CMK (cell line): ENCODE results near the gene NEU1.
"Not testable (repeated sequence)": the region's sequence is repeated elsewhere in the genome, so short reads cannot be mapped to it uniquely, and the experiment has no call there.

Experiments used
- DNase-seq: peaks from one replicate; pipeline ENCODE4 v3.0.0-alpha.2; 2010; ENCODE audit warnings: low read depth

Gene NEU1

GRCh38 chr6:31817929-31818511, 44.6 kb downstream of the NEU1 start:
- not testable (repeated sequence) for DNase-seq

GRCh38 chr6:31817133-31817928, 45.3 kb downstream of the NEU1 start:
- DNase-seq = not testable (repeated sequence)

GRCh38 chr6:31815025-31815838, 47.4 kb downstream of the NEU1 start, which contains the start of the genes HSPA1A and HSPA1L:
Gene HSPA1A (plus strand): TSS chr6:31815543. CDS start chr6:31815757, 214 bp downstream.
Gene HSPA1L (minus strand): TSS chr6:31815283. CDS start chr6:31811972, 3,311 bp downstream.
- DNase-seq = no peak

- no peak for DNase-seq
These were observed 48.0 kb downstream of the NEU1 start for GRCh38 chr6:31814677-31815024.

- DNase-seq = no peak
These were observed 49.2 kb downstream of the NEU1 start for GRCh38 chr6:31813465-31813849.

GRCh38 chr6:31811645-31812044, 51.0 kb downstream of the NEU1 start:
- no peak for DNase-seq

DNA sequence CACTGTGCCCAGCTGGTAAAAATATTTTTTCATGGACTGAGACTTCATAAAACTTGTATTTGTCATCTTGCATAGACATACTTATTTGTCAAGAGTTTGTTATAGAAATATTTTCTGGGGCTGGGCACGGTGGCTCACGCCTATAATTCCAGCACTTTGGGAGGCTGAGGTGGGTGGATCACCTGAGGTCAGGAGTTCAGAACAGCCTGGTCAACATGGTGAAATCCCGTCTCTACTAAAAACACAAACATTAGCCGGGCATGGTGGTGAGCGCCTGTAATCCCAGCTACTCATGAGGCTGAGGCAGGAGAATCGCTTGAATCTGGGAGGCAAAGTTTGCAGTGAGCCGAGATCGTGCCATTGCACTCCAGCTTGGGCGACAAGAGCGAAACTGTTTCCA, 54.0 kb downstream of the NEU1 start:
- DNase-seq = not testable (repeated sequence)
